Left cardiac atrium (tissue), 4 donors: ENCODE results near the gene SLC44A1. TPM values are rescaled to one million over a fixed set of nuclear protein-coding genes. Genes with fewer than 3 reads are reported as not detected.

Source experiments
- ATAC-seq, 2 donors: fragments of 200-7000 bp; cut with Tn5 transposase; one replicate each; pipeline ENCODE4 v1.9.1; 2020; ENCODE audit warnings: mild to moderate bottlenecking in 2 of 2, moderate library complexity in 2 of 2
- DNase-seq: peaks from one replicate; pipeline ENCODE4 v3.0.0-alpha.2; 2020
- intact Hi-C, 2 donors: fragments of 100-400 bp; cut with DNase I; formaldehyde crosslinking; loops; one replicate each; pipeline versions ENCODE4 v1.14.1 to v1.15.1; 2022 to 2023
- total RNA-seq, 2 donors: library from RNA; stranded (reverse); fragmentation: NEBNext Ultra II Directional; extraction: Animal tissue kit (Norgen Biotek cat#: 25700); gene quantifications; one replicate each; pipeline ENCODE4 v1.2.1, GENCODE V29; 2021
- donor health status: DM: no; HTN: yes; CAD: no.
- donor health status: DM: no; HTN: yes; CAD: no; lungs with severe emphysema.
- donor health status: DM: yes; HTN: yes; CAD: no.
- donor health status: Dilated cardiomyopathy.

The SLC44A1 gene
- total RNA-seq, 2 donors from 2014 or later = 16.9 to 17.3 TPM

DNA sequence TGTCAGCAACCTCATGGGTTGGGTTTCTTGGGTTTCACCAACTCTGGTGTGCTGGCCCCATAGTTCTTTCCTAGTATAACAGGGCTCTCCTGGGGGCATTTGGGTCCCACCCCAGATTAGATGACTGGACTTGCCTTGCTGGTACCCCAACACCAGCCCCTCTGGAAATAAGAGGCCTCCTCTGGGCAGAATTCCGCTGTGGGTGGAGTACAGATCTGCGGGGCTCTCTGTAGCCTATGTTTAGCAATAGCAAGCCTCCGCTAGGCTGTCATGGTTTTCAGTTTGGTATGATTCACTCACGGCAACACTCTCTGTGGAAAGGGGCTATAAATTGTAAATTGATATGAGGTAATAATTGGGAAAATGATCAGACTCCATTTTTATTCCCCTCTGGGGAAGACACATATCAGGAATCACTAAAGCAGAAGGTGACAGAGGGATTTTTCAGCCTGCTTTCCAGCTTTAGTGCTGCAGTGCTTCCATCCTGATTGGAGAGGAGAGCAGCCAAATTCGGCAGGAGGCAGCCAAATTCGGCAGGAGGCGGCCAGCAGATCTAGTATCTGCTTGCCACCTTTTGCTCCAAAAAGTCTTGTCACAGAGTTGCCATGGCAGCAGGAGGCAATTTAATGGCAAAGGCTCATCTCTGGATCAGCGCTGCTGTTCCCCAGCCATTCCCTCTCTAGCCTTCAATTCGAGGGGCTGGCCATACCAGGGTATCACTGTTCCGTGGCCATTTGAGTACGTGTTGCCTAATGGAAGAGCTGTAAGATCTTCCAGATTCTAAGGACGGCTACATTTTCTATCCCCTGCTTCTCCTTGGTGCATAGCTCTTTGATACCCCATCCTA is 84.6 kb downstream of the SLC44A1 start:
- peak; percentile 38 for ATAC-seq
- DNase-seq = no peak
- intact Hi-C loops = no loop called here

- intact Hi-C loops = no loop called here
- ATAC-seq (peak in 1 of 2 donors; percentile 69), DNase-seq (no peak)
Measured at GRCh38 chr9:105329719-105330062, 85.2 kb downstream of the SLC44A1 start.

- intact Hi-C loops = no loop called here
- no peak for DNase-seq
- no peak for ATAC-seq
Measured at GRCh38 chr9:105330201-105330600, 85.8 kb downstream of the SLC44A1 start.

DNA sequence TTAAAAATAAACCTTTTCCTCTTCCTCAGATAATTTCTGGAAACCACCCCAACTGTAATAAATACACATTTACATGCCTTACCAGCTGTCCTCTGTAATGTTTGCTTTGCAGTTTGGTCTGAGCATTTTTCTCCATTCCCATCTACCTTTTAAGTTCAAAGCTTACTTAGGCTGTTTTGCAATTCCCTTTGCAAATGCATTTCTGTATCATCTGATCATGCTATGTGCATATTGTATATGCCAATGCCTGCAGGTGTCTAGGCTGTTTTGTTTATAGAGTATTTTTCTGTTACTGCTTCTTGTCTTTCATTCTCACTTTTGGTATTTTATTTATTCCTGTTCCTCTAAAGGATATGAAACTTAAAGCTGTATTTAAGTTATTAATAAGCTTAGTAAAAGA is 86.3 kb downstream of the SLC44A1 start:
- ATAC-seq = no peak
- intact Hi-C loops = no loop called here

DNA sequence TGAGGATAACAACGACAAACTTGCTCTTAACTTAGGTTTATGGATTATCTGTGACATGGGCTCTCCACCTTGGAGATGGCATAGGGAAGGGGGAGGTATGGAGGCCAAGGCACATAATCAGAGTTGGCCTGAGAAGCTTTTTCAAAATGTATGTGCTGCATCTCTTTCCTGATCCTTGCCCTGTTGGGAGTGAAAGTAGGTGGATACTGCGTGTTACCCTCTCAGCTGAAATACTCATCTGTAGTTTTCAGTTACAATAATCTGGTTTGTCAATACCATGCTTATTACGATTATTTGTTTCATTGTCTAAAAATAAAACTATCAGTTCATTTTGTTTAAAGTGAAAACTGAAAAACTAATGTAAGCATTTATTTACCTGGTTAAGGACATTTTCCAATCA is 86.7 kb downstream of the SLC44A1 start:
- DNase-seq = no peak
- no peak for ATAC-seq
- intact Hi-C loops = no loop called here

More for the DNA sequence above, 86.3 kb downstream of the SLC44A1 start:
- no peak for DNase-seq

- no peak for DNase-seq
- ATAC-seq = no peak
- intact Hi-C loops = no loop called here
Measured at GRCh38 chr9:105331755-105332154, 87.3 kb downstream of the SLC44A1 start.

- no peak for DNase-seq
- intact Hi-C loops = no loop called here
- ATAC-seq = peak in 1 of 2 donors; percentile 59
Measured at GRCh38 chr9:105332471-105332870, 88.0 kb downstream of the SLC44A1 start.

DNA sequence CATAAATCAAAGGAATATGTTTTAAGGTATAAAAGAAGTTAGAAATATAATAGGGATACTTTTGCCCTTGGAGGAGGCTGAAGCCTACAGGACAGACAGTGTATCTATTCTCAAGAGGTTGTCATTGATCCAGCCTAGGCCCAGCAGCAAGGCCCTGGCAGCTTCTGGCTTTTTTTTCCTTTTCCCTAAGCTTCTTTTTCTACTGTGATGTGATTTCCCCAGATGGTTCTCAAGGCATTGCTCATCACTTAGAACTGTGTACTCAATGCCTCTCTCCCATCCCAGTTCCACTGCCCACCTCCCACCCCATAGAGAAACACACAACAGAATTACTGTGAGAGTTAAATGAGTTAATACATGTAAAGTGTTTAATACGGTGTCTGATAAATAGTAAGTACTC is 88.6 kb downstream of the SLC44A1 start:
- DNase-seq (no peak), ATAC-seq (peak in 1 of 2 donors; percentile 13)
- intact Hi-C loops = no loop called here

- ATAC-seq = no peak
- no peak for DNase-seq
- intact Hi-C loops = no loop called here
Measured at GRCh38 chr9:105333811-105334210, 89.4 kb downstream of the SLC44A1 start.

GRCh38 chr9:105338308-105338707 is 93.9 kb downstream of the SLC44A1 start:
- DNase-seq (no peak), ATAC-seq (no peak)
- intact Hi-C loops = no loop called here

- intact Hi-C loops = no loop called here
- DNase-seq (no peak), ATAC-seq (no peak)
Measured at GRCh38 chr9:105339849-105340248, 95.4 kb downstream of the SLC44A1 start.

DNA sequence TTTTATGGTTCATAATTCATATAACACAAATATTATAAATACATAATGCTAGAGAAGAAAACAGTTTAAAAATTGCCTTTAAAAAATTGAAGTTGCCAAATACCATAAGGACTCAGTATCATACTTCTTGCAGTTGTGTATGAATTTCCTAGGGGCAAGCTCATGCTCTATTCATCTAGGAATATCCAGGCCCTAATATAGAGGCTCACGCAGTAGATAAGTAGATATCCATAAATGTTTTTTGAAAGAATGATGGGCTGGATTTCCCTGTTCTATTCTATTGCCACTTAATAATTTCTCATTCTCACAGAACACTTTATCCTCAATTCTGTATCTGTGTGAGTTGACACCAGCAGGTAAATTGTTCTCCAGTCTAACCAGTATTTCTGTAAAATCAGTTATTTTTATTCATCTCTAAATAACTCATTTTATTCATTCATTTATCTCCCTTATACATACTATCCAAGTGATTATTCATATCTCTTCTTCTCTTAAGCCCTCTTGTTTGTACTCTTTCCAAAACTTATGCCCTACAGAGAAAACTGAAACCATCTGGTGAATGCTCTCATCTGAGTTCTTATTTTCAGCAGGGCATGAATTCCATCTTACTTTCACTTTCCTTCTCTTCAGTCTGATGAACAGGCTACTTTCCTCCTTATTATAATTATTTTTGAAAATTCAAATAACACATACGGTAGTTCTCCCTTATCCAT is 97.1 kb downstream of the SLC44A1 start:
- ATAC-seq (no peak), DNase-seq (no peak)
- intact Hi-C loops = no loop called here

GRCh38 chr9:105342147-105342505 is 97.7 kb downstream of the SLC44A1 start:
- intact Hi-C loops = no loop called here
- no peak for DNase-seq
- no peak for ATAC-seq

DNA sequence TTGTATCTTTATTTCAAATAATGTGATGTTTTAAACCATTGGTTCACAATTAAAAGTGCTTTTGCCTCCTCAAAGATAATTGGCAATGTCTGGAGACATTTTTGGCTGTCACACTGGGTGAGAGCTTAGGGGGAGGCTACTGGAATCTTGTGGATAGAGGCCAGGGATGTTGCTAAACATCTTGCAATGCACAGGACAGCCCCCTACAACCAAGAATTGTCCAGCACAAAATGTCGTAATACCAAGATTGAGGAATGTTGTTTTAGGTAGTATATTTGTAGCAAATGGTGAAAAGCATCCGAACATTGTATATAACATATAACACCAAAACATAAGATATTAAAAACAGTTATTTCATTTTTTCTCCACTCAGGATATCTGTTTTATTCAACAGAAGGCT is 99.8 kb downstream of the SLC44A1 start:
- ATAC-seq (no peak), DNase-seq (no peak)
- intact Hi-C loops = no loop called here

DNA sequence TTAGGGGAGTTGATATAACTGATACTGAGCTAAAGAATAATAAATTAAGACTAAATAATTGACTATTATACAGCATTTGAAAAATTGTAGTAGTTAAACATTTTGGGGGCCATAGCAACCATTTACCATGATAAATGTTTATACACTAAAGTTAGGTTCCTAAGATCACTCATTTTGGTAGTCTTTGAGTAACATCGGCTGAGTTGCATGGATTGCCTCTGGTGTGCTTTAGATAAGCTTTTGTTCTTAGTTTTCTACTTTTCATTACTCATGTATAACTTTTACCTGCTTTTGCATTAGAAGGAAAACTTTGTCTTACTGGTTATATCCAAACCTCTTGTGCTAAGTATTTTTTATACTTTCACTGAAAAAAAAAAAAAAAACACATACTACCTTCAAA is 101.2 kb downstream of the SLC44A1 start:
- no peak for DNase-seq

GRCh38 chr9:105346273-105346672 is 101.8 kb downstream of the SLC44A1 start:
- ATAC-seq = no peak
- intact Hi-C loops = no loop called here
- DNase-seq = no peak

More for the DNA sequence above, 101.2 kb downstream of the SLC44A1 start:
- no peak for ATAC-seq
- intact Hi-C loops = no loop called here

DNA sequence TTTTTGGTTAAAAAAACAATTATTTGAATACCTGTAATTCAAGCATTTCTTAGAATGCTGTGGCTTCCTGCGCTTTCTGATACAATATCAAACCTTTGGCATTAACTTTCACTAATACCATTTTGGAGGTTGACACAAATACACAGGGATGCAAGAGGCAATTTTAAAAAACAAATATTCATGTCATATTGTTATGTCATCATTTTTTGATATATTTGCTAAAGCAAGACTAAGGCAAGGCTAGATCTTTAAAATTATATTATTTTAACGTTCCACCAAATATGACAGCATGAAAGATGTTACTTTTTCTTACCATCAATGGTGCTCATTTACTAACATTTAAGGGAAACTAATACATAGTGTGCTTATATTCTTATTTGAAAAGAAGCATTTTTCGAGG is 110.0 kb downstream of the SLC44A1 start:
- no peak for DNase-seq
- intact Hi-C loops = no loop called here
- no peak for ATAC-seq

DNA sequence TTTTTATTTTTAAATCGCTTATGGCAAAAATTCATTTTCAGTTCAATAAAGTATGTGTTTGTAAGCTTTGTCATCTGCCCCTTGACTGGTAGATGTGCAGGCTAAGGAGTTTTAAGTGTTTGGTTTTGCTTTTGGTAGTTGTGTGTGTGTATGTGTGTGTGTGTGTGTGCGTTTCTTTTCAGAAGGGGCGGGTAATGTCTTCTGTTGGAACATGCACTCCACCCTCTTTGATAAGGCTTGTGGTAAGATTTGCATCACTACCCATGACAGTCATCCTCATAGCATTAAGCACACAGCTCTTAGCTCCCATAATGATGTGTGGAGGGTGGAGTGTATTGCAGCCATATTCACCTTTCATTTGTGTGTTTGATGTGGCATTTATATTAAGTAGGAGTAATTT is 111.3 kb downstream of the SLC44A1 start:
- intact Hi-C loops = no loop called here
- DNase-seq (no peak), ATAC-seq (no peak)

GRCh38 chr9:105357937-105358336 is 113.5 kb downstream of the SLC44A1 start:
- intact Hi-C loops = no loop called here
- no peak for DNase-seq
- no peak for ATAC-seq

- no peak for ATAC-seq
- DNase-seq = no peak
- intact Hi-C loops = no loop called here
Measured at GRCh38 chr9:105359892-105360291, 115.4 kb downstream of the SLC44A1 start.

DNA sequence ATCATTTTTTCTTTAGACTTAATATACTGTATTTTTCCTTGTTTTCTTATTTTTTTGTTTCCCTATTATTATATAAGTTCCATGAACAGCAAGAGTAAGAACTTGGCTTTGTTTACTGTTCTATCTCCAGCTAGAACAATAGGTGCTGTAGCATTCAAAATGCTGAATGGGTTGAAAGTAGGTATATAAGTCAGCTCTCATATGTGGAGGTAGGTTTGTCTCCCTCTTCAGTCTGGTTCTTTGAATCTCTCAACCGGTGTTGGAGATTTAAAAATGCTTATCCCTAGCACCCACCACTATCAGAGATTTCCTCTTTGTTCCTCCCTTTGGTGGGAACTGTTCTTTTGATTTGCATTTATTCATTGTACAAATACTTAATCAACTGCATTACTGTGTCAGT is 115.9 kb downstream of the SLC44A1 start:
- intact Hi-C loops = no loop called here
- ATAC-seq (no peak), DNase-seq (no peak)
